Neural crest cell (in vitro differentiated cells): Measurements from ENCODE around the gene MMAB. TPM values are rescaled to one million over a fixed set of nuclear protein-coding genes. Genes with fewer than 3 reads are reported as not detected.

Experiments
- DNase-seq: peaks from one replicate; pipeline ENCODE4 v3.0.0; 2021; ENCODE audit warnings: low read depth, mixed read lengths, low spot score
- H3K27ac Mint-ChIP-seq: one replicate; pipeline ENCODE4 v1.8.0; 2021; ENCODE audit warnings: mild to moderate bottlenecking, mixed read lengths; ENCODE audit not compliant: unreplicated experiment
- H3K27me3 Mint-ChIP-seq: 2 replicates; pipeline ENCODE4 v1.8.0; 2021; ENCODE audit warnings: low read depth, mild to moderate bottlenecking, mixed read lengths
- H3K36me3 Mint-ChIP-seq: 2 replicates; pipeline ENCODE4 v1.8.0; 2021; ENCODE audit warnings: low read depth, mild to moderate bottlenecking, mixed read lengths
- H3K4me1 Mint-ChIP-seq: 2 replicates; pipeline ENCODE4 v1.8.0; 2021; ENCODE audit warnings: mixed read lengths
- H3K4me3 Mint-ChIP-seq: one replicate; pipeline ENCODE4 v1.8.0; 2021; ENCODE audit warnings: mild to moderate bottlenecking, mixed read lengths
- H3K9me3 Mint-ChIP-seq: 2 replicates; pipeline ENCODE4 v1.8.0; 2021; ENCODE audit warnings: mixed read lengths
- total RNA-seq: library from RNA; stranded (reverse); gene quantifications from 2 replicates; pipeline ENCODE4 v1.2.1, GENCODE V29; 2021
- TF ChIP-seq, protein P1 (sequence below): fragments of 200-600 bp; sonication (generic); conservative IDR thresholded peaks from 2 replicates; pipeline ENCODE4 v1.5.0; 2021; ENCODE audit warnings: antibody characterized with exemption, mild to moderate bottlenecking

MMAB gene
- total RNA-seq, 1 donor from 2014 or later = 95.6 TPM

DNA sequence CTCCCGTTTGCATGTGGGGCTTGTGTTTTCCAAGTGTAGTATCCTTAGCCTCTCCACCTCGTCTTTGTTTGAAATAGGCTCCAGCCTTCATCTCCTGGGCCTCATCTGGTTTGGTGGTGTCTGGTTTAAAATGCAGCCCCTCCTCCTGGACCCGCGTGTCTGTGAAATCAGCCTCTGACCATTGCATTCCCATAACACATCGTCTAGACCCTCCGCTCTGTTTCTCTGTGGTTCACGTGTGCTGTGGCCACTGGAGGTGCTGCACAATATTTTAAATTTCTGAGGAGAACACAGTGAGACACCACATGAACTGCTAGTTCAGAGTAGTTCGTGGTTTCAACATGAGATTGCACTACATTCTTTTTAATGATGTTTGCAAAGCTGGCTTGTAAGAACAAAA, 60.3 kb downstream of the MMAB start:
- Mint-ChIP-seq H3K27me3 (no peaks in the 10 kb centered on the region), H3K4me3 (no peak overlapping the region)

DNA sequence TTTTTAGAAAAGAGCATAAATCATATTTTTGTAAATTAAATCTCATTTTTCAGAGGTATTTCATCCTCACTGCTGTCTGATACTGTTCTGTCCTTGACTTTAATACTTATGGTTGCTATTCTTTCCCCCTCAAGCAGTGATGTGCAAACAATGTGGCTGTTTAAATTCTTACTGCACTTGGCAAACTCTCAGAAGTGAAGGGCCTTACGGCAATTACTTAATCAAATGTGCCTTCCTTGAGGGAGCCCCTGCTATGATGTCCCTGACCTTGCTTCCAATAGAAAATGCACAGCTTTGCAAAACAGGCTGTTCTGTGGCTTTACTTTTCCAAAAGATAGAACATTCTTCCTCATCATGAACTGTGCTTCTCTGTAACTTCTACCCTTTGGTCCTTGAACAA, 60.7 kb downstream of the MMAB start:
- Mint-ChIP-seq H3K4me1 (no peaks in the 10 kb centered on the region), H3K27ac (no peak overlapping the region), H3K36me3 (peaks cover 4% of the 10 kb centered on the region), H3K27me3 (no peaks in the 10 kb centered on the region), H3K9me3 (no peaks in the 10 kb centered on the region), H3K4me3 (no peak overlapping the region)
- TF ChIP-seq, protein P1, sequence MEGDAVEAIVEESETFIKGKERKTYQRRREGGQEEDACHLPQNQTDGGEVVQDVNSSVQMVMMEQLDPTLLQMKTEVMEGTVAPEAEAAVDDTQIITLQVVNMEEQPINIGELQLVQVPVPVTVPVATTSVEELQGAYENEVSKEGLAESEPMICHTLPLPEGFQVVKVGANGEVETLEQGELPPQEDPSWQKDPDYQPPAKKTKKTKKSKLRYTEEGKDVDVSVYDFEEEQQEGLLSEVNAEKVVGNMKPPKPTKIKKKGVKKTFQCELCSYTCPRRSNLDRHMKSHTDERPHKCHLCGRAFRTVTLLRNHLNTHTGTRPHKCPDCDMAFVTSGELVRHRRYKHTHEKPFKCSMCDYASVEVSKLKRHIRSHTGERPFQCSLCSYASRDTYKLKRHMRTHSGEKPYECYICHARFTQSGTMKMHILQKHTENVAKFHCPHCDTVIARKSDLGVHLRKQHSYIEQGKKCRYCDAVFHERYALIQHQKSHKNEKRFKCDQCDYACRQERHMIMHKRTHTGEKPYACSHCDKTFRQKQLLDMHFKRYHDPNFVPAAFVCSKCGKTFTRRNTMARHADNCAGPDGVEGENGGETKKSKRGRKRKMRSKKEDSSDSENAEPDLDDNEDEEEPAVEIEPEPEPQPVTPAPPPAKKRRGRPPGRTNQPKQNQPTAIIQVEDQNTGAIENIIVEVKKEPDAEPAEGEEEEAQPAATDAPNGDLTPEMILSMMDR = no peak
- no peak for DNase-seq

More for the DNA sequence above, 60.3 kb downstream of the MMAB start:
- TF ChIP-seq, protein P1 = no peak
- peak overlapping the region; percentile 39 for H3K27ac Mint-ChIP-seq
- H3K9me3 Mint-ChIP-seq = no peaks in the 10 kb centered on the region
- DNase-seq = no peak
- H3K4me1 Mint-ChIP-seq = no peaks in the 10 kb centered on the region
- peaks cover 4% of the 10 kb centered on the region for H3K36me3 Mint-ChIP-seq

DNA sequence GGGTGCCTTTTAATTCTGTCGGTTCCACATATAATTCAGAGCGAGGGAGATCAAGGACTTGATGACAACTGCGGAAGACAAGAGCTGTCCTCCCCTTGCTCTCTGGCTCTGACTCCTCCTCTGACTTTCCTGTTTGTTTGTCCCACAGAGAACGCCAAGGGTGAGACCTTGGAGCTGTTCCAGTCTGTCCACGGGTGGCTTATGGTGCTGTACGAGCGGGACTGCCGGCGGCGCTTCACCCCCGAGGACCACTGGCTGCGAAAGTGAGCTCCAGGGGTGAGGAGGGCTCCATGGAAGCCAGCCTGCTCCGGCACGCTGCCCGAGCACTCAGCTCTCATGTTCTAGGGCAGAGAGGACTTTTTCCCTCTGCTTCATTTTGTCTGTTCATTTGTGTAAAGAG, 63.1 kb downstream of the MMAB start:
- Mint-ChIP-seq H3K36me3 (peaks cover 4% of the 10 kb centered on the region), H3K27me3 (no peaks in the 10 kb centered on the region), H3K4me1 (no peaks in the 10 kb centered on the region), H3K27ac (no peak overlapping the region), H3K4me3 (no peak overlapping the region), H3K9me3 (no peaks in the 10 kb centered on the region)
- TF ChIP-seq, protein P1 = no peak
- no peak for DNase-seq

DNA sequence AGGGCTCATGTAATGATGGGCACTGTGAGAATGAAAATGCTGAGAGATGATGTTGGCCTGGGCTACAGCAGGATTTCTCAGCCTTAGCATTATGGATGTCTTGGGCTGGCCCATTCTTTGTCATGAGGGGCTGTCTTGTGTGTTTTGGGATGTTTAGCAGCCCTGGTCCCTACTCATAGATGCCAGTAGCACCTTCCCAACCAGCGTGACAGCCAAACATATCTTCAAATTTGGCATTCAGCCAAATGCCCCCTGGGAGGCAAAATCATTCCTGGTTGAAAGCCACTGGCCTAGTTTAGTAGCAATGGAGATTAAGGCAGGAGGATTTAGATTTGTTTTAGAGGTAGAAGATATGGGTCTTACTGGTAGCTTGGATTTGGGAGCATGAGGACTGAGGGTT, 69.2 kb downstream of the MMAB start:
- peak overlapping the region; percentile 51 for H3K27ac Mint-ChIP-seq
- H3K36me3 Mint-ChIP-seq = peaks cover 8% of the 10 kb centered on the region
- no peaks in the 10 kb centered on the region for H3K27me3 Mint-ChIP-seq
- no peak for DNase-seq
- H3K4me1 Mint-ChIP-seq = no peaks in the 10 kb centered on the region
- TF ChIP-seq, protein P1 = no peak
- H3K4me3 Mint-ChIP-seq = no peak overlapping the region
- H3K9me3 Mint-ChIP-seq = no peaks in the 10 kb centered on the region

Other genes starting within 250 kb of the MMAB start
- not detected in 2 replicates for gene MYO1H, start 225.6 kb downstream of the MMAB start, total RNA-seq
- 58.4 and 66.4 TPM in 2 replicates for gene KCTD10, start 96.2 kb downstream of the MMAB start, total RNA-seq
- gene UBE3B, start 95.9 kb downstream of the MMAB start, total RNA-seq = 35.9 and 38.7 TPM in 2 replicates
- gene MVK, start 290 bp upstream of the MMAB start, total RNA-seq = 59.3 and 63.9 TPM in 2 replicates
- gene FAM222A, start 140.3 kb upstream of the MMAB start, total RNA-seq = 12.5 and 13.9 TPM in 2 replicates